GM19328 (cell line): ENCODE results near the gene ACADVL.

Experiments
- ATAC-seq: cut with Tn5 transposase; IDR thresholded peaks from one replicate; pipeline ENCODE4 v1.9.1; 2021; ENCODE audit warnings: mild to moderate bottlenecking, moderate library complexity; ENCODE audit not compliant: unreplicated experiment

Gene ACADVL

DNA sequence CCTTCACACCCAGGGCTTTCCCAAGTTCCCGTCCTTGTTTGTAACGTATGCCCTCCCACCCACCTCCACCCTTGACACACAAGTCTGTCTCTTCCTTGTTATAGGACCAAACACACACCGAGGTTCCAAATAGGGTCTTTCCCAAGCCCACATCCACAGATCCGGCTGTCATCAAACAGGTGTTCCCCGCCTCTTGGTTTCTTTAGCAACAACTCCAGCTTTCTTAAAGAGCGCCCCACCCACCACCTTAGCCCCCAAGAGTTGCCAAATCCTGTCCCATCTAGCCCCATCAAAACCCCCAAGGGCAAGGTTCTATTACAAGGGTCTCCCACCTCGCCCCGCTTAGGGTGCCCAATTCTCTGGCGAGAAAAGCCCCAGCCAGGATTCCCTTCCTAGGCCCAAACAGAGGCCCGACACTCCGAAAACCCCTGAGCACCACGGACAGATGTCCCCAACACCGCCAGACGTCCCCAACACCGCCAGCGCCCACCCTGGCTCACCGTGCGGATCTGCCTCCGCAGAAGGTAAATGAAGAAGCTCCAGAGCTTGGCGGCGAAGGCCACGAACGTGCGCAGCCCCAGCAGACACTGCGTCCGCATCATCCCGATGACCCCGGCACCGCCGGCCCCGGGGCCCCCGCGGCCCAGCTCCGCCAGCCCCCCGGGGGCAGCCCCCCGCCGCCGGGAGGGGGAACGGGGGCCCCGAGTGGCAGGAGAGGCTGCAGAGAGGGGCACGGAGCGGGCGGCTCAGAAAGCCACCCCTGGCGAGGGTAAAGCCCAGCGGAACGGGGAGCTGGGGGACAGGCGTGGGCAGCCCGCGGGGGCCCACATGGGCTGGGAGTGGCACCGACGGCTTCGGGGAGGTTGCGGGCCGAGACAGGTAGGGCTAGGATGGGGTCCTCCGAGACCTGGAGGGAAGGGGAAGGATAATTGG, 31.2 kb downstream of the ACADVL start:
- ATAC-seq, result no peak

DNA sequence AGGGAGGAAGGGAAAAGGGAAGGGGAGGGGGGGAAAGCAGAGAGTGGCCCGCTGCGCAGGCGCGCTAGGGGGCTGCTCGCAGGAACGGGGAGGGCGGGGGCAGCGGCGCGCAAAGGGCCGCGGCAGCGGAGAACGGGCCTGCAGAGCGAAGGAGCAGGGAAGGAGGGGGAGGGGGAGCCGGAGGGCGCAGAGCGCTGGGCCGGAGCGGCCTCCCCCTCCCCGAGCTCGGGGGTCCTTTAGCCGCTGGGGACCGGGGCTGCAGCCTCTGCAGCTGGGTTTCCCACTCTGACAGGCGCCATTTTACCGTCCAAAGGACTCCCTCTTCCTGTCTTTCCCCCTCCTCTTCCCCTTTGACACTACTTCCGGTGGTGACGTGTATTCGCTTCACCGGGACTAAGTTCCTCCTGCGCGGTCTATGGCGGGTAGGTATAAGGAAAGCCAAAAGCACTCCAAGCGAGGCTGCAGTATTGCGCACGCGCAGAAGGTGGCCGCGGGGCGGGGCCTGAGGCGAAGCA, 32.0 kb downstream of the ACADVL start, which contains the start of gene CTDNEP1:
TSS of gene CTDNEP1 (minus strand) at position 74 of the 515 bp plus-strand sequence. CDS start 438 bp downstream, outside the sequence.
- ATAC-seq, result peak; percentile 79

DNA sequence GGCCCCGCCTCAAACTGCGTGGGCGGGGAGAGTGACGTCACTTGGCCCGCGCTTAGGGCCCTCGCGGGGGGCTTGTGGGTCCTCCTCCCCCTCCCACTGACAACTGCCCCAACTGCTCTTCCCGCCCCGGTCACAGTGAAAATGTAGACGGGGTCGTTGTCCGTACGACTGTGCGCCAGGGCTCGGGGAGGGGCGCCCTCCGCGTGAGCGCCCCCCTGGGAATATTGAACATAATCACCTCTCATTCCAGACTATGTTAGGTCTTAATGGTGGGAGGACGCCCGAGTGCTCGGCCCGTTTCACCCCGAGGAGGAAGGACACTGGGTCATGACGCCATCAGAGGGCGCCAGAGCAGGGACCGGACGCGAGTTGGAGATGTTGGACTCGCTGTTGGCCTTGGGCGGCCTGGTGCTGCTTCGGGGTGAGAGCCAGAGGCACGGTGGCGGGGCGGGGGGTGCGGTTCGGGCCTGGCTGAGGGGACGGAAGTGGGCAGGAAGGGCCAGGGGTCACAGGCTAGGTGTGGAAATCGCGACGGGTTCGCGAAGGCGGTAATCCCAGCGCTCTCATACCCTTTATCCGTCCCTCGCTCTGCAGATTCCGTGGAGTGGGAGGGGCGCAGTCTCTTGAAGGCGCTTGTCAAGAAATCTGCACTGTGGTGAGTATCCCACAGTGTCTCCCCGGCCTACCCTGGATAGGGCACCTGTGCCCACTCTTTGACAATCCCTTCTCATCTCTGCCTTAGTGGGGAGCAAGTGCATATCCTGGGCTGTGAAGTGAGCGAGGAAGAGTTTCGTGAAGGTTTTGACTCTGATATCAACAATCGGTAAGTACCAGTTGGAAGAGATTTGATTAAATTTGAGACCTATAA, 32.7 kb downstream of the ACADVL start, which contains the start of gene ELP5:
TSS of gene ELP5 (plus strand) at position 40 of the 868 bp plus-strand sequence. CDS start at position 376, 336 bp downstream.
- ATAC-seq, result peak; percentile 51

DNA sequence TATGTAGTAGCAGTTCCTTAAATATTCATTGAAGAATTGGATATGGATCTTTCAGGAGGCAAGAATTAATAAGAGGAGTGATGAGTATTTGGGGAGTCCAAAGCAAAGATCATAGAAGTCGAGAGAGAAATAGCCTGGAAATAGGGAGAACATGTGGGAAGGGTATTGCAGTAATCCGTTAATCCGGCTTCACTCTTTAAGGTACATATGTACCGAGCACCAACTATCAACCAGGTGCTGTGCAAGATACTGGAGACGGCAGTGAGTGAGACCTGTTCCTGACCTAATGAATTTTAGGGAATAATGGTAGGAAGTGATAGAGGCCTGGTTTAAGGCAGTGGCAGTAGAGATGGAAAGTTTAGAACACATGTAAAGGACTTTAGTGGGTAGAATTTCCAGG, 33.3 kb downstream of the ACADVL start:
- ATAC-seq, result no peak

DNA sequence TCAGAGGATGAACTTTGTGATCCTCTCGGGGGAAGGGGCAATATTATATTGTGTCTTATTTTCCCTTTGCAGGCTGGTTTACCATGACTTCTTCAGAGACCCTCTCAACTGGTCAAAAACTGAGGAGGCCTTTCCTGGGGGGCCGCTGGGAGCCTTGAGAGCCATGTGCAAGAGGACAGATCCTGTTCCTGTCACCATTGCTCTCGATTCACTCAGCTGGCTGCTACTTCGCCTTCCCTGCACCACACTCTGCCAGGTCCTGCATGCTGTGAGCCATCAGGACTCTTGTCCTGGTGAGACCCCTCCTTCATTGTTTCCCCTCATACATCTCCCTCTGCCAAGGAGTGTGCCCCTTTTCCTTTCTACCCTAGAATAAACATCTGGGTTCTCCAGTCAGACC, 34.8 kb downstream of the ACADVL start:
- no peak for ATAC-seq

DNA sequence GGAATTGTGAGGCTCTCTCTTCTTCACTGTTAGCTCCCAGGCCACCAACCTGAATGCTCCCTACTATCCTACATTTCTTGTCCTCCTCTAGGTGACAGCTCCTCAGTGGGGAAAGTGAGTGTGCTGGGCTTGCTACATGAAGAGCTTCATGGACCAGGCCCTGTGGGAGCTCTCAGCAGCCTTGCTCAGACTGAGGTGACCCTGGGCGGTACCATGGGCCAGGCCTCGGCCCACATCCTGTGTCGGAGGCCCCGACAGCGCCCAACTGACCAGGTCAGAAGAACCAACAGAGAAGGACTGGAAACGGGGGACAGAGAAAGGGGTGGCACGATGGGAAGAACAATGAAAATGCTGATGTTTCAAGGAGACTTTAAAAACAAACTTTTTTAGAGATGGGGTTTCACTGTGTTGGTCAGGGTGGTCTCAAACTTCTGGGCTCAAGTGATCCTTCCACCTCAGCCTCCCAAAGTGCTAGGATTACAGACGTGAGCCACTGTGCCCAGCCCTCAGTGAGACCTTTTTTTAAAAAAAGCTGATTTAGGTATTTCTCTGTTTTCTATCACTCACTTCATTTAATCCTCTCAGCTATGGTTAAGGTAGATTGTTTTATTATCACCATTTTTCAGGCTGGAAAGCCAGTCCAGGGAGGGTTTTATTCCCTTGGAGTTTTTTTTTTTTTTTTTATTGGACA, 37.2 kb downstream of the ACADVL start:
- no peak for ATAC-seq

DNA sequence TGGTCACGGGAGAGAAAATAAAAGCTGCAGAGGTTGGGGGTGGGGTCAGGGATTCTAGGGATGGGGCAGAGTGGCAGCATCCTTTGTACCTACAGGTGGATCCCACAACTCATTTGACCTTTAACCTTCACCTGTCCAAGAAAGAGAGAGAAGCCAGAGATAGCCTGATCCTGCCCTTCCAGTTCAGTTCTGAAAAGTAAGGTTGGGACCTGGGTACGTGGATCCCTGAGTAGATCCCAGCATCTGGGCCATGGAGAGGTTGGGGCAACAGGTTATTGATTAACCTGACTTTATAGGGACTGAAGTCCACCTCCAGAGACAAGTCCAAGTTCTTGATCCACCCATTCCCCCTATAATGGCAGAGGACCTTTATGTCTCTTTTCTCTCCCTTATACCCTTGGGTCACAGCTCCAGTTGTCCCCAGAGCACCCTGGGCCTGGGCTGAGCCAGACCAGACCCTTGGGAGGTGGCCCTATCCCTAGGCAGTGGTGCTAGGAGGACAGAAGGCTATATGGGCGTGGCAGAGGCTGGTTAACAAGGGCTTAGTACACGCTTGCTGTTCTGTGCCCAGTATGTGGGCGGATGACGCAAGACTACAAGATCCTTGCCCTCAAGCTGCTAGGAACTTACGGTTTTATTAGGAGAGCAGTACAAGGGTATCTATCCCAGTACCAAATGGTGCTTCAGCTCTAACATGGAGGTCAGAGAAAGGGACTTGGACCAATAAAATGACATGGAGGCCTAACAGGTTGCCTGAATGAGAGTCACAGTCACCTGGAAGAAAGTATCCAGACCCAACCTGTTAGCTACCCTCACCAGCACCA, 39.2 kb downstream of the ACADVL start:
- ATAC-seq, result no peak

DNA sequence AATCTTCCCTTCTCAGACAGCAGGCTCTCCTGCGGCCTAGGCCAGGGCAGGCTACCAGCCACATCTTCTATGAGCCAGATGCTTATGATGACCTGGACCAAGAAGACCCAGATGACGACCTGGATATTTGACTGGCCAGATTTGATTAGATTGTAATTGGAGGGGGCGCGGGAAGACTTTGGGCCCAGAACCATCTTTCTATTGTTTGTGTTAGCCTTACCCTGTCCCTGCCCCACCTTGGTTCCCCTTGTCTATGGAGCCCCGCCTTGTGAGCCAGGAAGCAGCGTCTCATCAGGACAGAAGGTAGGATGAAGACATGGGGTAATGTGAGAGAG, 39.8 kb downstream of the ACADVL start:
- ATAC-seq, result no peak

DNA sequence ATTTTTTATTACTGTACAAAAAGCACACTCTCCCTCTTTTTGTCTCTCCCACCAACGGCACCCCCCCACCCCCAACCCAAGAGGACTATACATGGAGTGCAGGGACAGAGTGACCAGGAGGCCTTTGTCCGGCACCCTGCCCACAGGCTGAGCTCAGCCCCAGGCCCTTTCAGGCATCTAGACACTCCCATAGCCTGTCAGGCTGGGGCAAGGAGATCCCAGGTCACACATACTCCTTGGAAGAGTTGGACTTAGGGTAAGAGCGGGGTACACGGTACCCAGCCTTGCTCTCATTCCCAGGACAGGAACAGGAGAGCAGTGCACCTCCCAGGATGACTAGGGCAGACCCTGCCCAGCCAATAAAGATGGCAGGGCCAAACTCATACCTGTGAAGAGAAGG, 40.4 kb downstream of the ACADVL start:
- no peak for ATAC-seq

DNA sequence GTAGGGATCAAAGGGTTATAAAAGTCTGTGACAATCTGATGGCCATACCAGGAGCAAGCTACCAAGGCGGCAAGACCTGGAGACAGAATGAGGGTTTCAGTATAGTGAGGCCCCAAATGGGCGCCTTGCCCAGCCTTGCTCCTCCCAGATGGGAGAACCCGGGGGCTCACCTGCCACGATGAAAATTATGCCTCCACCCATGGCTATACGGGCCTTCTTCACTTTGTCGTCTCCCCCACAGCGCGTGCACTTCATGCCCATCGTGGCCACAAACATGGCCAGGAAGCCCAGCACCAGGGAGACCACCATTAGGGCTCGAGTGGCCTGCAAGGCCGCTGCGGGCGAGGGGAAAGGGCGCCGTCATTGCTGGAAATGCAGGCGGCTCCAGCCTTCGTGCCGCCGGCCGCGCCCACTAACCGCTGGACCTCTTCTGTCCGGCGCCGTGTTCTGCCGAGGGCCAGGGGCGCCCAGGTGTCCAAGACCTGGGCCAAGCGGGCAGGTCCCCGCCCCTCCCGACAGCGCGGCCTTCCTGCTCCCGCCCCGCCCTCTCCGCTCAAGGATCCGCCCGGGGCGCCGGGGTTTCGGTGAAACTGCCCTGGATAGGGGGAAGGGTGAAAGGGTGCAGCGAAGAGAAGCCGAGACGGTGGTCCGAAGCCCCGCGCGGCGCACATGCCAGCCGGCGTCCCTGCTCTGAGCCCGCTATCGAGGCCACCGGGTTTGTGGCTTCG, 41.1 kb downstream of the ACADVL start:
- no peak for ATAC-seq

DNA sequence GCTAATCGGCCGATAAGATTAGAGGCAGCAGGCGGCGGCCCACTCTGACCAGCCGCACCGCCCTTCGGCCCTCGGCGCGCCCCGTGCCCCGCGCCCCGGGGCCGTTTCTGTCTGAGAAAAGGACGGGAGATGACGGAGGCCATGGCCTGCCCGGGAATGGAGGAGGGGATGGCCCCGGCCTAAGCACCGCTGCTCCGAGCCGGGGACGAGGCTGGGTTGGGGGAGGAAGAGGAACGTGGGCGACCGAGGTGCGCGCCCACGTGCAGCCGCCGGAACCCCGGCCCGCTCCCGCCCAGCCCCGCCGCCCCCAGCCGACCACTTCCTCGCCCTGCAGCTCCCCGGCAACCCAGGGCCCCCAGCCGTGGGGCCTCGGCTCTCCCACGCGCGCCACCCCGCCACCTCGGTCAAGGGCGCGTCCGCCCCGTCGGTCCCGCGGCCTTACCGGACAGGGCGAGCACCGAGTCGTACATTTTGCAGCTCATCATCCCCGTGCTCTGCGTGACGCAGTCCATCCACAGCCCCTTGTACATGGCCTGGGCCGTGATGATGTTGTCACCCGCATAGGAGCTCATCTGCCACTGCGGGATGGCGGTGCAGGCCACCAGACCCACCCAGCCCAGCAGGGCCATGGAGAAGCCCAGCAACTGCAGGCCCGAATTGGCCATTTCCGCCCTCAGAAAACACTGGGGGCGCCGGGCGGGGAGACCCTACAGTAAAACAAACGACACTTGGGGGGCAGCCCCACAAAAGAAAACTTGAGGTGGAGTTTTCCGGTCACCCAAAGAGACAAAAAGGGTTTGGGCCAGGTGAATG, 41.8 kb downstream of the ACADVL start:
- no peak for ATAC-seq

DNA sequence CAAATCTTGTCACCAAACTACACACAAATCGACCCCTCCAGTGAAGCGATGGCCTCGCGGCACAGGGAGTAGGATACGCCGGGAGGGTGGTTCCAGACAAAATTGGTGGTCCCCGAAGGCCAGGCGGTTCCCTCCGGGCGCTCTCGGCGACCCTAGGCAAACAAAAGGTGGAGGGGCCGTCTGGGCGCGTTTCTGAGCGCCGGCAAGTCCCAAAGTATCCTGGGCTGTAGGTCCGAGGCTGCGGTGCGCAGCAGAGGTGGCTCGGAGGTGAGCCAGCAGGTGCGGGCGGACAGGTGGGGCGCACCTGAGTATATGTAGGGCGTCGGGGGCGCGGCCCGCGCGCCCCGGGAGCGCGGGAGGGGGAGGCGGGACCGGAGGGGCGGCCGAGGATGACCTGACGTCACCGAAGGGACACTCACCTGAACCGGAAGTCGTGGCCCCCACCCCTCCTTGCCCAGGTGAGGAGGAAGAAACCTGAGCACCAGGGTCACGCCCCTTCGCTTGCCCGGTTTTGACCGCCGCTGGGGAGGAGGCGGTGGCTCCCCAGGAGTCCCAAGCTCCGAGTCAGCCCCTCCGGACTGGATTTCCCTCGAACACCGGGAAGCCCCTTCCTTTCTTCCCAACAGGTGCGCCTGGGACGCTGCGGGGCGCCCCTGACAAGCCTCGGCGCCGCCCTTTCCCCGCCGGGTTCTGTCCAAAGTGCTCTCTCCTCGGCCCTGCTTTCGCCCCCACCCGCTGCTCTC, 42.6 kb downstream of the ACADVL start, which contains the start of gene CLDN7:
TSS of gene CLDN7 (minus strand) at position 287 of the 743 bp plus-strand sequence. CDS start 435 bp downstream, outside the sequence.
- no peak for ATAC-seq

DNA sequence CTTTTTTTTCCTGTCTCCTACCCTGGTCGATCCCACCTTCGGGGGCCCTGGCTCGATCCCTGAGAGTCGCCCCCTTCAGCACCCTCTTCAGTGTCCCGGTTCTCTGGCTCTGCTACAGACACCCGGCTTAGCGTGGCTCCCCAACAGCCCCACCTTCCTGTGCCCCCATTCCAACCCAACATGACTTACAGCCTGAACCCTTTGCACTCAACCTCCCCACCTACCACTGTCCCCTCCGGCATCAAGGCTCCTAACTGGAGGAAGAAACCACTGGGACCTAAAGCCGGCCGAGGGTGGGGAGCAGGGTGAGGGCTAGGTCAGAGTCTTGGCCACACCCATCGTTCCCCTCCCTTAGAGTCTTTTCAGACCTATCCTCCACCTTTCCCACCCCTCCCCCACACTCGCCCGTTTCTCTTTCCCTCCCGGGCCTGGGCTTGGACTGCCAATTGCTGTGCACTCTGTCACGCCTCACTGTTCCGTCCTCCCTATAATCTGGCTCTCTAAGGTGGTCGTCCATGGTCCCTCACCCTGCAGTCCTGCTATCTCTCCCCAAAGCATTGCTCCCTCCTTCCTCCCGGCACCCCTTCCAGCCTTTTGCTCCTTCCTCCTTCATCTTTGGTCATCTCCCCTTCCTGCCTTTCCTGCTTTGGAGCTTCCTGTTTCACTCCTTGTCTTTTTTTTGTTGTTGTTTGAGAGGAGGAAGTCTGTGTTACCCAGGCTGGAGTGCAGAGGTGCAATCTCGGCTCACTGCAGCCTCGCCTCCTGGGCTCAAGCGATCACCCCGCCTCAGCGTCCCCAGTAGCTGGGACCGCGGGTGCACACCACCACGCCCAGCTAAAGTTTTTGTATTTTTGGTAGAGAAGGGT, 43.4 kb downstream of the ACADVL start:
- ATAC-seq, result no peak

DNA sequence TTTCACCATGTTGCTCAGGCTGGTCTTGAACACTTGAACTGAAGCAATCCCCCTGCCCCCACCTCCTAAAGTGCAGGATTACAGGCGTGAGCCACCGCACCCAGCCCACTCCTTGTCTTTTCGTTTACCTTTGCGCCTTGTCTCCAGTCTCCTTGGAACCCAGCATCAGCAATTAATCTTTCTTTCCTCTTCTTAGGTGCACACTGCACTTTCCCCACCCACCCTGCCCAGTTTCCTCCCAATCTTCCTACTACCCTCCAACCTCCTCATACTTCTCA, 44.0 kb downstream of the ACADVL start:
- no peak for ATAC-seq

DNA sequence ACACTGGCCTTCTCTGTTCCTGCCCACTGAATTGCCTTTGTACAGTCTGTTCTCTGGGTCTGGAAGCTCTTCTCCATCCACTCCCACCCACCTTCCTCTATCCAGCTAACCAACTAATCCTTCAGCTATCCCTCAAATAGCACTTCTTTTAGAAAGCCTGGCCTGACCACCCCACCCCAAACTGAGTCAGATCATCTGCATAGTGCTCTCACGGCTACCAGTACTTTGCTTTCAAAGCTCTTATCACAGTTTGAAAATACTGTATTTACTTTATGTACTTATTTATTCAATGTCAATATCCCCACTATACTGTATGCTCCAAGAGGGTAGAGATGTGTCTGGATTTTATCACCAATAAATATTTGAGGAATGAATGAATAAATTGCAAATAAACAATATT, 47.0 kb downstream of the ACADVL start:
- ATAC-seq, result no peak
